A549 (cell line): ENCODE results near the gene PDGFD. TPM values are rescaled to one million over a fixed set of nuclear protein-coding genes. Genes with fewer than 3 reads are reported as not detected.

ENCODE experiments used
- ATAC-seq, 2 experiments: fragments of 200-7000 bp in 1 of 2; fragments of >200 bp in 1 of 2; cut with Nextera tagmentation in 1 of 2; cut with Tn5 transposase in 1 of 2; 3 replicates each; pipeline versions ENCODE4 v1.8.0 to v1.9.1; 2018 to 2020; ENCODE audit warnings: mild to moderate bottlenecking in 1 of 2, moderate library complexity in 1 of 2
- CTCF ChIA-PET: fragments of 300-600 bp; sonication (Branson Sonifier 250); formaldehyde crosslinking; extraction: SDS; loops from one replicate; lab custom pipeline; 2021; ENCODE audit warnings: antibody characterized with exemption, inconsistent platforms; lab: Yijun Ruan, JAX
- POLR2A ChIA-PET: fragments of 350-600 bp; formaldehyde crosslinking; extraction: SDS; loops from one replicate; lab custom pipeline; 2021; ENCODE audit warnings: antibody characterized with exemption, inconsistent platforms; lab: Yijun Ruan, JAX
- DNase-seq, 2 experiments: peaks; one replicate each; pipeline versions ENCODE4 v3.0.0 to v3.0.0-alpha.2; 2011 to 2016; ENCODE audit warnings: low read depth in 1 of 2, low spot score in 1 of 2
- FAIRE-seq: peaks from 2 replicates; lab custom pipeline; 2011; peaks lifted over from hg19 to GRCh38; lab: Jason Lieb, UNC
- H3K27ac ChIP-seq, 2 experiments: fragments of >200 bp; sonication (Bioruptor Twin); formaldehyde crosslinking; 3 replicates each; pipeline ENCODE4 v1.5.1; 2016 to 2017
- H3K4me1 ChIP-seq: fragments of >200 bp; sonication (Bioruptor Twin); formaldehyde crosslinking; 3 replicates; pipeline ENCODE4 v1.6.1; 2016
- H3K4me2 ChIP-seq: fragments of >200 bp; sonication (Bioruptor Twin); formaldehyde crosslinking; 3 replicates; pipeline ENCODE4 v1.6.1; 2016
- H3K4me3 ChIP-seq: fragments of >200 bp; sonication (Bioruptor Twin); formaldehyde crosslinking; 3 replicates; pipeline ENCODE4 v1.5.1; 2016
- H3K9me3 ChIP-seq: fragments of >200 bp; sonication (Bioruptor Twin); formaldehyde crosslinking; 3 replicates; pipeline ENCODE4 v1.6.1; 2016
- FOSB ChIP-seq: fragments of 250-450 bp; sonication (Bioruptor Pico); IDR thresholded peaks from 2 replicates; pipeline ENCODE4 v1.5.0; 2020; ENCODE audit warnings: mild to moderate bottlenecking, moderate library complexity
- FOXS1 ChIP-seq: fragments of 250-450 bp; sonication (Bioruptor Pico); IDR thresholded peaks from 2 replicates; pipeline ENCODE4 v1.5.0; 2020; ENCODE audit warnings: mild to moderate bottlenecking, moderate library complexity
- HDAC2 ChIP-seq: fragments of 200-600 bp; sonication (generic); IDR thresholded peaks from 2 replicates; pipeline ENCODE4 v1.6.1; 2016
- HOXA7 ChIP-seq: fragments of 250-450 bp; sonication (Bioruptor Pico); IDR thresholded peaks from 2 replicates; pipeline ENCODE4 v1.5.0; 2020; ENCODE audit warnings: mild to moderate bottlenecking, moderate library complexity
- JUN ChIP-seq, 2 experiments: fragments of >200 bp; sonication (Bioruptor Twin); formaldehyde crosslinking; IDR thresholded peaks; 2 replicates in 1 of 2; 3 replicates in 1 of 2; pipeline ENCODE4 v1.6.1; 2016 to 2017
- KDM5A ChIP-seq: fragments of 200-600 bp; sonication (generic); IDR thresholded peaks from 2 replicates; pipeline ENCODE4 v1.6.1; 2016; ENCODE audit warnings: antibody characterized with exemption, mild to moderate bottlenecking
- MAFK ChIP-seq: fragments of 450-650 bp; IDR thresholded peaks from 2 replicates; pipeline ENCODE4 v1.6.1; 2014; ENCODE audit not compliant: partially characterized antibody
- POLR2A ChIP-seq: IDR thresholded peaks from 2 replicates; pipeline ENCODE4 v1.6.1; 2012; ENCODE audit warnings: mild to moderate bottlenecking, low read length
- RARB ChIP-seq: fragments of 250-450 bp; sonication (Bioruptor Pico); IDR thresholded peaks from 2 replicates; pipeline ENCODE4 v1.8.0; 2021; ENCODE audit warnings: mild to moderate bottlenecking, moderate library complexity
- SREBF2 ChIP-seq: fragments of 450-650 bp; IDR thresholded peaks from 2 replicates; pipeline ENCODE4 v1.6.1; 2014; ENCODE audit warnings: mild to moderate bottlenecking, moderate library complexity
- WGBS: methylation state at CpG from one replicate; pipeline ENCODE4 v1.1.6; 2017; ENCODE audit errors: missing lambda C conversion rate; 5-methylcytosine and 5-hydroxymethylcytosine counted together
- polyA plus RNA-seq, 4 experiments: library from polyadenylated mRNA; depleted of rRNA in 3 of 4; stranded (reverse); fragments of >200 nt; fragmentation: RNase III in 1 of 4; extraction: RNeasy Plus Mini Kit Qiagen cat#74134 plus additional on column Dnase treatment in 1 of 4; gene quantifications; 2 replicates in 3 of 4; 3 replicates in 1 of 4; pipeline ENCODE4 v1.2.3, GENCODE V29; 2011 to 2017
- TF ChIP-seq, protein P1 (sequence below): IDR thresholded peaks from 2 replicates; pipeline ENCODE4 v1.6.1; 2012
- TF ChIP-seq, protein P2 (sequence below): fragments of 200-600 bp; sonication (generic); IDR thresholded peaks from 2 replicates; pipeline ENCODE4 v1.6.1; 2016; ENCODE audit warnings: antibody characterized with exemption, mild to moderate bottlenecking, moderate library complexity
- TF ChIP-seq, protein P3 (sequence below): fragments of 450-650 bp; IDR thresholded peaks from 2 replicates; pipeline ENCODE4 v1.6.1; 2014; ENCODE audit warnings: antibody characterized with exemption
- TF ChIP-seq, protein P4 (sequence below): fragments of 150-350 bp; IDR thresholded peaks from 2 replicates; pipeline ENCODE4 v1.6.1; 2014; ENCODE audit warnings: low read depth, mild to moderate bottlenecking, low read length
- TF ChIP-seq, protein P5 (sequence below): fragments of >200 bp; sonication (Bioruptor Twin); formaldehyde crosslinking; IDR thresholded peaks from 3 replicates; pipeline ENCODE4 v1.5.1; 2016

Gene PDGFD
- polyA plus RNA-seq, 2 of the 4 experiments (the other 2 are of a cell fraction), result 11.1 to 29.7 TPM

DNA sequence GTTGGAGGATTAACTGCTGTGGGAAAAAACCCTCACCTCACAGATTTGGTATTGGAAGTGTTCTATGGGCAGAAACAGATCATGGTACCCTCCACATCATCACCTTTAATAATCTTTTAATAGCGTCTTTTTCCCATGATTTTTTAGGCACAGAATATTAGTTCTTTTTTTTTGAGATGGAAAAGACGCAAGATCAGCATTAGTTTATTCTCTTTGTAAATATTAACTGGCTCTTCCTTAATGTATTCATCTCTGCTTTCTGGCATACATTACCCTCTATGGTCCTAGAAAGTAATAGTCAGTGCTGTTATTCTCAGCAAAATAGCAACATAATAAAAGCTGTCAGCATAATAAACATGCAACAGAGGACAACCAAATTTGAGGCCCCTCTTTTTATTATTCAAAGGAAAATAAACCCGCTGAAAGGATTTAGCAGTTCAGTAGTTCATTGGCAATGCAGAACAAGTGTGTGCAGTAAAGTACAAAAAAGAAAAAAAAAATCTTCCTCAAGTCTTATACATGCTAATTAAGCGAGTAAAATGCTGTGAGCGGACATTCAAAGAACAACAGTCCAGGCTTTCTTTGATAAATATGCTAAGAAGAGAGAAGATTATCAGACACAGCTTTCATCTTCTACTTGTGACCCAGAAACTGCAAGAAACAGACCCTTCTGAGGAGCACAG, 165.0 kb downstream of the PDGFD start:
- 87% methylated on average over 5 of the region's 5 CpGs for whole genome bisulfite sequencing
- Histone ChIP-seq H3K9me3 (no peaks in the 10 kb centered on the region), H3K27ac (no peak overlapping the region), H3K4me1 (no peaks in the 10 kb centered on the region), H3K4me2 (no peak overlapping the region), H3K4me3 (no peak overlapping the region)
- no peak for DNase-seq
- ChIA-PET CTCF (no interaction called here), POLR2A (no interaction called here)
- ATAC-seq, result no peak
- no peak for FAIRE-seq
- TF ChIP-seq MAFK, result peak; percentile 57
- TF ChIP-seq, protein P1, sequence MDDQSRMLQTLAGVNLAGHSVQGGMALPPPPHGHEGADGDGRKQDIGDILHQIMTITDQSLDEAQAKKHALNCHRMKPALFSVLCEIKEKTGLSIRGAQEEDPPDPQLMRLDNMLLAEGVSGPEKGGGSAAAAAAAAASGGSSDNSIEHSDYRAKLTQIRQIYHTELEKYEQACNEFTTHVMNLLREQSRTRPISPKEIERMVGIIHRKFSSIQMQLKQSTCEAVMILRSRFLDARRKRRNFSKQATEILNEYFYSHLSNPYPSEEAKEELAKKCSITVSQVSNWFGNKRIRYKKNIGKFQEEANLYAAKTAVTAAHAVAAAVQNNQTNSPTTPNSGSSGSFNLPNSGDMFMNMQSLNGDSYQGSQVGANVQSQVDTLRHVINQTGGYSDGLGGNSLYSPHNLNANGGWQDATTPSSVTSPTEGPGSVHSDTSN, result no peak

DNA sequence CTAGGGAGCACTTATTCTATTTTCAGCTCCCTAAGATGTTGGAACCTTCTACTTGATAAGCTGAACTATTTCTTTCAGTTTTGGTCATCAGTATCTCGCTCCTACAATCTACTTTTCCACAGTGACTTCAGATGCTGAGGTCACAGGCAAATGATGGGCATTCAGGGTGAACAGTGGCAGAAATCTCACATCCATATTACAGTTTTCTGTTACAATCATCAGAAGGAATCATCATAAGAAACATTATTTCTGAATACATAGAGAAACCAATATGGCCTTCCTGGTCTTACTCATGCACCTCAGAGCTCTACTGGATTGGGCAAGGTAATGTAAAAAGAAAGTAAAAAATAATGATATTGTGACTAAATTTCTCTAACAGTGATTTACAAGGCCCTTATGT, 166.9 kb downstream of the PDGFD start:
- ATAC-seq (no peak), FAIRE-seq (no peak), DNase-seq (no peak)
- TF ChIP-seq RARB (no peak), HDAC2 (no peak), SREBF2 (no peak), KDM5A (no peak), FOSB (CRISPR knock-in tag) (no peak)
- TF ChIP-seq, protein P2, sequence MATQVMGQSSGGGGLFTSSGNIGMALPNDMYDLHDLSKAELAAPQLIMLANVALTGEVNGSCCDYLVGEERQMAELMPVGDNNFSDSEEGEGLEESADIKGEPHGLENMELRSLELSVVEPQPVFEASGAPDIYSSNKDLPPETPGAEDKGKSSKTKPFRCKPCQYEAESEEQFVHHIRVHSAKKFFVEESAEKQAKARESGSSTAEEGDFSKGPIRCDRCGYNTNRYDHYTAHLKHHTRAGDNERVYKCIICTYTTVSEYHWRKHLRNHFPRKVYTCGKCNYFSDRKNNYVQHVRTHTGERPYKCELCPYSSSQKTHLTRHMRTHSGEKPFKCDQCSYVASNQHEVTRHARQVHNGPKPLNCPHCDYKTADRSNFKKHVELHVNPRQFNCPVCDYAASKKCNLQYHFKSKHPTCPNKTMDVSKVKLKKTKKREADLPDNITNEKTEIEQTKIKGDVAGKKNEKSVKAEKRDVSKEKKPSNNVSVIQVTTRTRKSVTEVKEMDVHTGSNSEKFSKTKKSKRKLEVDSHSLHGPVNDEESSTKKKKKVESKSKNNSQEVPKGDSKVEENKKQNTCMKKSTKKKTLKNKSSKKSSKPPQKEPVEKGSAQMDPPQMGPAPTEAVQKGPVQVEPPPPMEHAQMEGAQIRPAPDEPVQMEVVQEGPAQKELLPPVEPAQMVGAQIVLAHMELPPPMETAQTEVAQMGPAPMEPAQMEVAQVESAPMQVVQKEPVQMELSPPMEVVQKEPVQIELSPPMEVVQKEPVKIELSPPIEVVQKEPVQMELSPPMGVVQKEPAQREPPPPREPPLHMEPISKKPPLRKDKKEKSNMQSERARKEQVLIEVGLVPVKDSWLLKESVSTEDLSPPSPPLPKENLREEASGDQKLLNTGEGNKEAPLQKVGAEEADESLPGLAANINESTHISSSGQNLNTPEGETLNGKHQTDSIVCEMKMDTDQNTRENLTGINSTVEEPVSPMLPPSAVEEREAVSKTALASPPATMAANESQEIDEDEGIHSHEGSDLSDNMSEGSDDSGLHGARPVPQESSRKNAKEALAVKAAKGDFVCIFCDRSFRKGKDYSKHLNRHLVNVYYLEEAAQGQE, result no peak
- WGBS, result 100% methylated on average over 1 of the region's 1 CpG
- ChIA-PET POLR2A (no interaction called here), CTCF (no interaction called here)
- no peak overlapping the region for H3K4me3 ChIP-seq
- no peaks in the 10 kb centered on the region for H3K4me1 ChIP-seq
- no peak overlapping the region for H3K27ac ChIP-seq
- no peaks in the 10 kb centered on the region for H3K9me3 ChIP-seq
- H3K4me2 ChIP-seq, result no peak overlapping the region

DNA sequence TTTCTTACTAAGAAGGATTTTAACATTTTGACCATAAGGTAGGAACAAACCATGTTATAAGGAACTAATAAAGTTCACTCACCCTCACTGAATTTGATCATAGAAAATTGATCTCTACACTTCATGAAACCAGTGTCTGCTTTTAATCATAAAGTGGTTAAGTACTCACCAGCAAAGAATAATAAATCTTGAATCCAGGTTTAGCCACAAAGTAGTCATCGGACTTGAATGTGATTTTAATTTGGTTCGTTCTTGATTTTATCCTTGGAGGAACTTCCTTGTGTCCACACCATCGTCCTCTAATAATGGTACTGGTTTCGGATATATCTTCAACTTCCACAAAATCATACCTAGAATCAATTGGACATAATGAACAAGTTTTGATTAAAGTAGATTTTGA, 168.1 kb downstream of the PDGFD start:
- Histone ChIP-seq H3K4me1 (no peaks in the 10 kb centered on the region), H3K4me3 (no peak overlapping the region), H3K9me3 (no peaks in the 10 kb centered on the region), H3K4me2 (no peak overlapping the region), H3K27ac (no peak overlapping the region)
- CTCF ChIA-PET, result no interaction called here
- ATAC-seq (no peak), DNase-seq (no peak), FAIRE-seq (no peak)
- POLR2A ChIA-PET, result no interaction called here
- TF ChIP-seq, protein P3, sequence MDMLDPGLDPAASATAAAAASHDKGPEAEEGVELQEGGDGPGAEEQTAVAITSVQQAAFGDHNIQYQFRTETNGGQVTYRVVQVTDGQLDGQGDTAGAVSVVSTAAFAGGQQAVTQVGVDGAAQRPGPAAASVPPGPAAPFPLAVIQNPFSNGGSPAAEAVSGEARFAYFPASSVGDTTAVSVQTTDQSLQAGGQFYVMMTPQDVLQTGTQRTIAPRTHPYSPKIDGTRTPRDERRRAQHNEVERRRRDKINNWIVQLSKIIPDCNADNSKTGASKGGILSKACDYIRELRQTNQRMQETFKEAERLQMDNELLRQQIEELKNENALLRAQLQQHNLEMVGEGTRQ, result no peak
- TF ChIP-seq HOXA7 (no peak), JUN (IDR thresholded peaks at IDR 0.05) (no peak), FOXS1 (CRISPR knock-in tag) (no peak), POLR2A (no peak)
- TF ChIP-seq, protein P4, sequence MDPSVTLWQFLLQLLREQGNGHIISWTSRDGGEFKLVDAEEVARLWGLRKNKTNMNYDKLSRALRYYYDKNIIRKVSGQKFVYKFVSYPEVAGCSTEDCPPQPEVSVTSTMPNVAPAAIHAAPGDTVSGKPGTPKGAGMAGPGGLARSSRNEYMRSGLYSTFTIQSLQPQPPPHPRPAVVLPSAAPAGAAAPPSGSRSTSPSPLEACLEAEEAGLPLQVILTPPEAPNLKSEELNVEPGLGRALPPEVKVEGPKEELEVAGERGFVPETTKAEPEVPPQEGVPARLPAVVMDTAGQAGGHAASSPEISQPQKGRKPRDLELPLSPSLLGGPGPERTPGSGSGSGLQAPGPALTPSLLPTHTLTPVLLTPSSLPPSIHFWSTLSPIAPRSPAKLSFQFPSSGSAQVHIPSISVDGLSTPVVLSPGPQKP, result no peak
- 93% methylated on average over 4 of the region's 4 CpGs for WGBS

DNA sequence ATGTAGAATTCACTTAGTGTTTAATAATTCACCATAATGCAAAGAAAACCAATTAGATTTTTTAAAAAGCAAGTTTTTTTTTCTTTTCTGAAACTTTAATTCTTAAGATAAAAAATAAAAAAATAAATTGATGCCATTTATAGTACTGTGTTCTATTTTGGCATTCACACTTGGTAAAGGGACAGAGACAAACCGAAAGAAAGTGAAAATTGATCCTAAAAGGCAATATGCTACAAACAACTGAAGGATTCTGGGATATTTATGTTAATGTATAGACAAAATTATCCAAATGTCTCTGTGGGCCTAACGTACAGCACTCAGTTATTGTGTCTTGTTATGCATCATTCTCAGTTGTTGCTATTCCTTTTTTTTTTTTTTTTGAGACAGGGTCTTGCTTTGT, 169.4 kb downstream of the PDGFD start:
- no peak overlapping the region for H3K4me2 ChIP-seq
- H3K4me1 ChIP-seq, result no peaks in the 10 kb centered on the region
- no peak for DNase-seq
- ChIA-PET POLR2A (no interaction called here), CTCF (no interaction called here)
- no peak overlapping the region for H3K27ac ChIP-seq
- H3K9me3 ChIP-seq, result no peaks in the 10 kb centered on the region
- TF ChIP-seq, protein P5, sequence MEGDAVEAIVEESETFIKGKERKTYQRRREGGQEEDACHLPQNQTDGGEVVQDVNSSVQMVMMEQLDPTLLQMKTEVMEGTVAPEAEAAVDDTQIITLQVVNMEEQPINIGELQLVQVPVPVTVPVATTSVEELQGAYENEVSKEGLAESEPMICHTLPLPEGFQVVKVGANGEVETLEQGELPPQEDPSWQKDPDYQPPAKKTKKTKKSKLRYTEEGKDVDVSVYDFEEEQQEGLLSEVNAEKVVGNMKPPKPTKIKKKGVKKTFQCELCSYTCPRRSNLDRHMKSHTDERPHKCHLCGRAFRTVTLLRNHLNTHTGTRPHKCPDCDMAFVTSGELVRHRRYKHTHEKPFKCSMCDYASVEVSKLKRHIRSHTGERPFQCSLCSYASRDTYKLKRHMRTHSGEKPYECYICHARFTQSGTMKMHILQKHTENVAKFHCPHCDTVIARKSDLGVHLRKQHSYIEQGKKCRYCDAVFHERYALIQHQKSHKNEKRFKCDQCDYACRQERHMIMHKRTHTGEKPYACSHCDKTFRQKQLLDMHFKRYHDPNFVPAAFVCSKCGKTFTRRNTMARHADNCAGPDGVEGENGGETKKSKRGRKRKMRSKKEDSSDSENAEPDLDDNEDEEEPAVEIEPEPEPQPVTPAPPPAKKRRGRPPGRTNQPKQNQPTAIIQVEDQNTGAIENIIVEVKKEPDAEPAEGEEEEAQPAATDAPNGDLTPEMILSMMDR, result no peak
- 92% methylated on average over 2 of the region's 2 CpGs for WGBS
- no peak for ATAC-seq
- FAIRE-seq, result no peak
- no peak overlapping the region for H3K4me3 ChIP-seq
